Stomach (tissue), 9 donors: ENCODE data around the gene ANO1. TPM values are rescaled to one million over a fixed set of nuclear protein-coding genes. Genes with fewer than 3 reads are reported as not detected.

Experiments used
- DNase-seq, 2 donors: peaks; one replicate each; pipeline versions ENCODE4 v3.0.0 to v3.0.0-alpha.2; 2013 to 2019
- H3K27ac ChIP-seq, 5 donors: fragments of 200-600 bp in 4 of 5; sonication (generic) in 4 of 5; one replicate each; pipeline ENCODE4 v1.5.1; 2013 to 2019; ENCODE audit warnings: mild to moderate bottlenecking in 1 of 5, moderate library complexity in 1 of 5
- H3K27me3 ChIP-seq, 3 donors: fragments of 200-600 bp; sonication (generic); one replicate each; pipeline ENCODE4 v1.5.1; 2017 to 2019; ENCODE audit warnings: mixed run types in 1 of 3
- H3K36me3 ChIP-seq, 4 donors: fragments of 200-600 bp; sonication (generic); 1 replicate in 3 of 4; 2 replicates in 1 of 4; pipeline ENCODE4 v1.5.1; 2016 to 2019
- H3K4me1 ChIP-seq, 4 donors: fragments of 200-600 bp; sonication (generic); one replicate each; pipeline ENCODE4 v1.5.1; 2016 to 2019
- H3K4me3 ChIP-seq, 4 donors: fragments of 200-600 bp; sonication (generic) in 3 of 4; one replicate each; pipeline ENCODE4 v1.5.1; 2016 to 2019; ENCODE audit warnings: mild to moderate bottlenecking in 1 of 4
- H3K9me3 ChIP-seq, 4 donors: fragments of 200-600 bp; sonication (generic); one replicate each; pipeline ENCODE4 v1.5.1; 2016 to 2019
- EP300 ChIP-seq: sonication (generic); formaldehyde crosslinking; IDR thresholded peaks from one replicate; pipeline ENCODE4 v1.6.1; 2017; ENCODE audit warnings: antibody characterized with exemption
- POLR2A ChIP-seq, 4 donors: fragments of 450-650 bp; IDR thresholded peaks; one replicate each; pipeline ENCODE4 v1.6.1; 2016; ENCODE audit warnings: antibody characterized with exemption in 4 of 4, control low read depth in 2 of 4, mild to moderate bottlenecking in 1 of 4, moderate library complexity in 1 of 4
- POLR2AphosphoS5 ChIP-seq, 3 donors: sonication (generic); formaldehyde crosslinking; IDR thresholded peaks; one replicate each; pipeline ENCODE4 v1.6.1; 2016; ENCODE audit warnings: antibody characterized with exemption in 3 of 3
- WGBS, 5 donors: extraction: QIAGEN DNeasy Blood & Tissue Kit in 3 of 5; methylation state at CpG; one replicate each; pipeline versions ENCODE4 v1.1.5 to v1.1.7; 2013 to 2018; 5-methylcytosine and 5-hydroxymethylcytosine counted together
- intact Hi-C: fragments of 100-400 bp; cut with DNase I; formaldehyde crosslinking; loops from one replicate; pipeline ENCODE4 v1.15.1; 2023; ENCODE audit warnings: low total_unique reads
- polyA plus RNA-seq, 3 donors: library from polyadenylated mRNA; stranded (reverse); fragments of 200-250 nt; gene quantifications; one replicate each; pipeline ENCODE4 v1.2.3, GENCODE V29; 2013
- total RNA-seq, 5 donors: library from RNA; depleted of rRNA; stranded (reverse); fragments of >200 nt; gene quantifications; one replicate each; pipeline versions ENCODE4 v1.1.0 to v1.2.3, GENCODE V29; 2014 to 2016
- TF ChIP-seq, protein P1 (sequence below), 7 experiments: fragments of 450-650 bp in 4 of 7; fragments of 200-600 bp in 3 of 7; sonication (generic) in 3 of 7; IDR thresholded peaks; one replicate each; pipeline ENCODE4 v1.5.1; 2016 to 2019; ENCODE audit warnings: antibody characterized with exemption in 7 of 7, control low read depth in 2 of 7, mild to moderate bottlenecking in 1 of 7
- donor health status: healthy with polysubstance abuse.
- donor health status: Bipolar disorder and iron deficiency.
- donor health status: healthy.

The ANO1 gene
- total and polyA plus RNA-seq, 8 donors: 1.8 to 69.6 (median 12.9) TPM

DNA sequence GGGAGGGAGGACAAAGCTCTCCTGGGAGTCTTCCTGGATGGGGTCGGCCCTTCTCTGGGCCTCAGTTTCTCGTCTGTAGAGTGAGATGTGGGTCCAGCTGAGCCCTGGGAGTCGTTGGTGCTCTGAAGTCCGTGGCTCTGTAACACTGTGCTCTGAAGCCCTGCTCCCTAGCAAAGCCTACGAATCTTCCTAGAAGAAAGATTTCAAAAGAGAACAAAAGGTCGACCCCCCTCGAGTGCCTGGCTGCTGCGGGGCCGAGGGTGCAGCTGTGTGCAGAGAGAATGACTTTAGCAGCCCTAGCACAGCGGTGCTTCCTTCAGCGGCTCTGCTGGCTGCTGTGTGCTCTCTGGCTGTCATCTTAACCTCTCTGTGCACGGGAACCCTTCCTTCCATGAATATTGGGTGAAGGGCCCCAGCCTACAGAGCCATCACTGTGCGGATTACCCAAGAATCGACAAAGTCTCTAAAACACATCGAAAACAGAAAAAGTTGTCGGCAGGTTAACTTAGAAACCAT, 10.7 kb downstream of the ANO1 start:
- DNase-seq: no peak
- H3K4me3 ChIP-seq: no peak overlapping the region
- H3K9me3 ChIP-seq: no peaks in the 10 kb centered on the region
- intact Hi-C loops: no loop called here
- TF ChIP-seq, protein P1, sequence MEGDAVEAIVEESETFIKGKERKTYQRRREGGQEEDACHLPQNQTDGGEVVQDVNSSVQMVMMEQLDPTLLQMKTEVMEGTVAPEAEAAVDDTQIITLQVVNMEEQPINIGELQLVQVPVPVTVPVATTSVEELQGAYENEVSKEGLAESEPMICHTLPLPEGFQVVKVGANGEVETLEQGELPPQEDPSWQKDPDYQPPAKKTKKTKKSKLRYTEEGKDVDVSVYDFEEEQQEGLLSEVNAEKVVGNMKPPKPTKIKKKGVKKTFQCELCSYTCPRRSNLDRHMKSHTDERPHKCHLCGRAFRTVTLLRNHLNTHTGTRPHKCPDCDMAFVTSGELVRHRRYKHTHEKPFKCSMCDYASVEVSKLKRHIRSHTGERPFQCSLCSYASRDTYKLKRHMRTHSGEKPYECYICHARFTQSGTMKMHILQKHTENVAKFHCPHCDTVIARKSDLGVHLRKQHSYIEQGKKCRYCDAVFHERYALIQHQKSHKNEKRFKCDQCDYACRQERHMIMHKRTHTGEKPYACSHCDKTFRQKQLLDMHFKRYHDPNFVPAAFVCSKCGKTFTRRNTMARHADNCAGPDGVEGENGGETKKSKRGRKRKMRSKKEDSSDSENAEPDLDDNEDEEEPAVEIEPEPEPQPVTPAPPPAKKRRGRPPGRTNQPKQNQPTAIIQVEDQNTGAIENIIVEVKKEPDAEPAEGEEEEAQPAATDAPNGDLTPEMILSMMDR (IDR thresholded peaks at IDR 0.05): no peak
- TF ChIP-seq EP300: no peak
- no peak for TF ChIP-seq POLR2A (IDR thresholded peaks at IDR 0.05)
- no peak for TF ChIP-seq POLR2AphosphoS5 (IDR thresholded peaks at IDR 0.05)
- H3K4me1 ChIP-seq: no peaks in the 10 kb centered on the region
- H3K27ac ChIP-seq: no peak overlapping the region
- peaks cover 0 to 40% (median 0%) of the 10 kb centered on the region in 3 donors for H3K27me3 ChIP-seq
- no peaks in the 10 kb centered on the region for H3K36me3 ChIP-seq
- WGBS, 5 donors: 82 to 94% (median 85%) methylated on average over 14 to 16 of the region's 16 CpGs

DNA sequence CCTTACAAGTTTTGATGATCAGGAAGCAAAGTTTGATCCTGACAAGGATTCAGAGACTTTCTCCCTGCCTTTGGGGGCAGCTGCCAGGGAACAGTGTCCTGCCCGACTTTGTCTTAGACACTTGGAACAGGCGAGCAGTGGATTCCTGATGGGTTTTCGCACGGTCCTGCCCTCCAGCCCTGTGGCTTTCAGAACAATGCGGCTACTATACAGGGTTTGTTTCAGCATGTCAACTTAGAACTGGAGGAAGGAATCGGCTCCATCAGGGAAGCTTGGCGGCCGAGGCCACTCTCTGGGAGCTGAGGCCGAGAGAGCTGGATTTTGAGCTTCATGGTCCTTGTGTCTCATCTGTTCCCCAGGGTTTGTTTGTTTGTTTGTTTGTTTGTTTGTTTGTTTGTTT, 11.5 kb downstream of the ANO1 start:
- Histone ChIP-seq H3K4me1 (no peaks in the 10 kb centered on the region), H3K36me3 (no peaks in the 10 kb centered on the region), H3K4me3 (no peak overlapping the region), H3K27ac (no peak overlapping the region), H3K9me3 (no peaks in the 10 kb centered on the region), H3K27me3 (peaks cover 0 to 32% (median 0%) of the 10 kb centered on the region in 3 donors)
- no peak for DNase-seq
- TF ChIP-seq EP300 (no peak), POLR2A (IDR thresholded peaks at IDR 0.05) (no peak), POLR2AphosphoS5 (IDR thresholded peaks at IDR 0.05) (no peak)
- TF ChIP-seq, protein P1 (IDR thresholded peaks at IDR 0.05): no peak
- 72 to 82% (median 77%) methylated on average over 8 to 9 of the region's 9 CpGs for WGBS, 5 donors
- intact Hi-C loops: no loop called here

DNA sequence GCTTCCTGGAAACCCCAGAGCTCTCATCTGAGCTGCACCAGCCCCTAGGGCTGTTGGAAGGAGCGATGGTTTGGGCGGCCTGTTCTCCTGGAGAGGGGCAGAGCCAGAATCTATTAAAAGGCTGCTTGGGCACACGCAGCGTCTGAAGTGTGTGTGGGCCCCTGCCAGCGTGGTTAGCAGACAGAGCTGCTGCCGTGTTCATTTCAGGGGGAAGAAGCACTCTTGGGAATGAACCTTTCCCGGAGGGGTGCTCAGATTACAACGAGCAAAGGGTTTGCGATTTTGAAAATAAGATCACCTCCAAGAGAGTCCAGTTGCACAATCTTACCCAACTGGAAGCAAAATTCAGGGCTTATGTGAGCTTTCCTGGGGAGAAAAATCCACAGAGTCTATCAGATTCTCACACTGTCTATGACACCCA, 12.9 kb downstream of the ANO1 start:
- no peaks in the 10 kb centered on the region for H3K9me3 ChIP-seq
- intact Hi-C loops: no loop called here
- no peak overlapping the region for H3K4me3 ChIP-seq
- H3K27ac ChIP-seq: no peak overlapping the region
- no peaks in the 10 kb centered on the region for H3K36me3 ChIP-seq
- H3K27me3 ChIP-seq: peaks cover 0 to 20% (median 0%) of the 10 kb centered on the region in 3 donors
- TF ChIP-seq POLR2AphosphoS5 (IDR thresholded peaks at IDR 0.05): no peak
- peak in 1 of 2 donors; percentile 47 for DNase-seq
- H3K4me1 ChIP-seq: no peaks in the 10 kb centered on the region
- 55 to 73% (median 66%) methylated on average over 8 to 9 of the region's 9 CpGs for WGBS, 5 donors

DNA sequence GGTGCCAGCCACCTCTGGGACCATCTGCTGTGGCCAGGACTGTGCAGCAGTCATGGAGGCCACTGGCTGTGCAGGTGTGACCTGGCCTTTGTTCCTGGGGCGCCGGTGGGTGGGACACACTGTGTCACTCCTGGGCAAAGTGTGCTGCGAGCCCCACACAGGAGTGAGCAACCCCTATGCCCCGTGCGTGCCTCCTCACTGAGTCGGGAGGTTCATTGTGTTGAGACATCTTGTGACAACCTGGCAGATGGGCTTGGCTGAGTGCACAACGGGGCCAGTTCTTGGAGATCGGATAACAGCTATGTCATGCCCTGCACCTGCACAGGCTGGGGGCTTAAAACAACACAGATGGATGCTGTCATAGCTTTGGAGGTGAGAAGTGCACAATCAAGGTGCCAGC, 13.5 kb downstream of the ANO1 start:
- DNase-seq: no peak
- intact Hi-C loops: no loop called here
- Histone ChIP-seq H3K36me3 (no peaks in the 10 kb centered on the region), H3K4me3 (no peak overlapping the region), H3K9me3 (no peaks in the 10 kb centered on the region), H3K27ac (no peak overlapping the region), H3K27me3 (peaks cover 0 to 16% (median 0%) of the 10 kb centered on the region in 3 donors), H3K4me1 (no peaks in the 10 kb centered on the region)
- TF ChIP-seq EP300 (no peak), POLR2AphosphoS5 (IDR thresholded peaks at IDR 0.05) (no peak)
- TF ChIP-seq, protein P1 (IDR thresholded peaks at IDR 0.05): no peak
- whole genome bisulfite sequencing, 5 donors: 83 to 94% (median 90%) methylated on average over 8 of the region's 8 CpGs

DNA sequence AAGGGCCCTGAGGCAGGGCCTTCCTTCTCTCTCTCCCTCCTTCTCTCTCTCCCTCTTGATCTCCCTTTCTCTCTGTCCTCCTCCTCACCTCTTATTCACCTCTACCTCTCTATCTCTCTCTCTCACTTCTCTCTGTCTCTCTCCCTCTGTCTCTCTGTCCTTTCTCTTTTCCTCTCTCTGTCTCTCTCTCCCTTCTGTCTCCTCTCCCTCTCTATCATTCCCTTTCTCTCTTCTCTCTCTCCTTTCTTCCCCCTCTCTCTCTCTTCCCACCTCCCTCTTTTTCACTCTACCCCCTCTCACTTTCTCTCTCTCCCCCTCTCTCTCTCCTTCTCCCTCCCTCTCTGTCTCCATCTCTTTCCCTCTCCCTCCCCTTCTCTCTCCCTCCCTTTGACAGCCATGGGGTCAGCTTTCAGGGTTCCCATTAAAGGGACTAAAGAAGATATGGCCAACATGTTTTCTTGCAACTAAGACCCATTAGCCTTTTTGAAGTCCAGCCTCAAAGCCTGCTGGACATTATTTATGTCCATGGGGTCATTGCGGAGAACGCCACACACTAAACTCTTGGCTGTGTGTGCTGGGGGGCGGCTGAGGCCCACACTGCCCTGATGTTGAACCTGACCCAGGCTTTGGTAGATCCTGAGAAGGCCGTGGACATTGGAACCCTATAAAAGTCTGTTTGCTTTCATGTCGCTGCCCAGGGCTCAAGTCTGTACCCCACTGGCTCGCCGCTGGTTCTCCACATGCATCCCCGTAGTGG, 15.0 kb downstream of the ANO1 start:
- H3K4me3 ChIP-seq: no peak overlapping the region
- H3K36me3 ChIP-seq: no peaks in the 10 kb centered on the region
- H3K9me3 ChIP-seq: no peaks in the 10 kb centered on the region
- intact Hi-C loops: no loop called here
- H3K27me3 ChIP-seq: peaks cover 0 to 12% (median 0%) of the 10 kb centered on the region in 3 donors
- 82 to 92% (median 88%) methylated on average over 8 of the region's 8 CpGs for WGBS, 5 donors
- no peaks in the 10 kb centered on the region for H3K4me1 ChIP-seq
- H3K27ac ChIP-seq: no peak overlapping the region
- TF ChIP-seq, protein P1 (IDR thresholded peaks at IDR 0.05): no peak
- TF ChIP-seq POLR2AphosphoS5 (IDR thresholded peaks at IDR 0.05) (no peak), POLR2A (IDR thresholded peaks at IDR 0.05) (no peak), EP300 (no peak)
- peak in 1 of 2 donors; percentile 57 for DNase-seq
